Esophagus muscularis mucosa (tissue), 3 donors: ENCODE results near the gene ATP23.

Experiments used
- EP300 ChIP-seq: sonication (generic); formaldehyde crosslinking; IDR thresholded peaks from one replicate; pipeline ENCODE4 v1.6.1; 2017; ENCODE audit warnings: antibody characterized with exemption
- POLR2AphosphoS5 ChIP-seq, 2 donors: sonication (generic); formaldehyde crosslinking; IDR thresholded peaks; one replicate each; pipeline ENCODE4 v1.6.1; 2017; ENCODE audit warnings: antibody characterized with exemption in 2 of 2

GRCh38 chr12:57958061-57958657 is 16.8 kb downstream of the ATP23 start:
- TF ChIP-seq EP300 (no peak), POLR2AphosphoS5 (IDR thresholded peaks at IDR 0.05) (no peak)
